Right atrium auricular region (tissue), 2 donors: Measurements from ENCODE around the gene ARL4A. TPM values are rescaled to one million over a fixed set of nuclear protein-coding genes. Genes with fewer than 3 reads are reported as not detected.
"Not testable (repeated sequence)": the region's sequence is repeated elsewhere in the genome, so short reads cannot be mapped to it uniquely, and the experiment has no call there.

Source experiments
- DNase-seq: peaks from one replicate; pipeline ENCODE4 v3.0.0-alpha.2; 2019; ENCODE audit warnings: low spot score
- H3K27ac ChIP-seq, 2 donors: fragments of 200-600 bp; sonication (generic); 1 replicate in 1 of 2; 2 replicates in 1 of 2; pipeline ENCODE4 v1.5.1; 2016 to 2019
- H3K27me3 ChIP-seq, 2 donors: fragments of 200-600 bp; sonication (generic); one replicate each; pipeline versions ENCODE4 v1.5.1 to v1.6.0; 2017 to 2019
- H3K36me3 ChIP-seq: fragments of 200-600 bp; sonication (generic); one replicate; pipeline ENCODE4 v1.5.1; 2016
- H3K4me1 ChIP-seq, 2 donors: fragments of 200-600 bp; sonication (generic); one replicate each; pipeline versions ENCODE4 v1.5.1 to v1.6.0; 2017 to 2019
- H3K4me3 ChIP-seq, 2 donors: fragments of 200-600 bp; sonication (generic); 1 replicate in 1 of 2; 2 replicates in 1 of 2; pipeline ENCODE4 v1.5.1; 2017 to 2019; ENCODE audit warnings: mild to moderate bottlenecking in 1 of 2, moderate library complexity in 1 of 2
- H3K9me3 ChIP-seq, 2 donors: fragments of 200-600 bp; sonication (generic); one replicate each; pipeline ENCODE4 v1.5.1; 2019
- CTCF ChIP-seq, 2 donors: fragments of 200-600 bp; sonication (generic); IDR thresholded peaks; one replicate each; pipeline ENCODE4 v1.5.1; 2019; ENCODE audit warnings: antibody characterized with exemption in 2 of 2
- total RNA-seq, 2 donors: library from RNA; depleted of rRNA; stranded (reverse); fragments of >200 nt; gene quantifications; one replicate each; pipeline ENCODE4 v1.1.0, GENCODE V29; 2016

Gene ARL4A
- total RNA-seq, 2 donors from 2014 or later: 13.3 to 25.0 TPM

DNA sequence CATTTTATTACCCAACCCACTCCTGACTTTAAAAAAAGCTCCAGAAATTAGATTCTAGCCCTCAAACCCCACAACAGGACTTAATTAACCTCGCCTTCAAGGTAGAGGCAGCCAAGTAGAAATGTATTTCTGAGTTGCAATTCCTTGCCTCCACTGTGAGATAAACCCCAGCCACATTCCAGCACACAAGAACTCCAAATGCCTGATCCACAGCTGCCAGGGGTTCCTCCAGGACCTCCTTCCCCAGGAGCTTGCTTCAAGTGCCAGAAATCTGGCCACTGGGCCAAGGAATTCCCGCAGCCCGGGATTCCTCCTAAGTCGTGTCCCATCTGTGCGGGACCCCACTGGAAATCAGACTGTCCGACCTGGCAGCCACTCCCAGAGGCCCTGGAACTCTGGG, 25.9 kb upstream of the ARL4A start:
- no peak for DNase-seq
- Histone ChIP-seq H3K27ac (no peak overlapping the region), H3K9me3 (no peaks in the 10 kb centered on the region), H3K27me3 (no peaks in the 10 kb centered on the region), H3K36me3 (no peaks in the 10 kb centered on the region), H3K4me1 (no peaks in the 10 kb centered on the region), H3K4me3 (no peak overlapping the region)
- no peak for TF ChIP-seq CTCF (IDR thresholded peaks at IDR 0.05)

GRCh38 chr7:12670000-12670729, 17.3 kb upstream of the ARL4A start:
- Histone ChIP-seq H3K9me3 (no peaks in the 10 kb centered on the region), H3K27ac (no peak overlapping the region), H3K4me3 (no peak overlapping the region), H3K4me1 (no peaks in the 10 kb centered on the region), H3K27me3 (no peaks in the 10 kb centered on the region), H3K36me3 (no peaks in the 10 kb centered on the region)
- DNase-seq: no peak
- TF ChIP-seq CTCF (IDR thresholded peaks at IDR 0.05): no peak

GRCh38 chr7:12670743-12671520, 16.5 kb upstream of the ARL4A start:
- H3K27ac ChIP-seq: no peak overlapping the region
- no peak for TF ChIP-seq CTCF (IDR thresholded peaks at IDR 0.05)
- H3K4me1 ChIP-seq: no peaks in the 10 kb centered on the region
- no peak overlapping the region for H3K4me3 ChIP-seq
- no peaks in the 10 kb centered on the region for H3K9me3 ChIP-seq
- H3K27me3 ChIP-seq: no peaks in the 10 kb centered on the region
- DNase-seq: no peak
- H3K36me3 ChIP-seq: no peaks in the 10 kb centered on the region

DNA sequence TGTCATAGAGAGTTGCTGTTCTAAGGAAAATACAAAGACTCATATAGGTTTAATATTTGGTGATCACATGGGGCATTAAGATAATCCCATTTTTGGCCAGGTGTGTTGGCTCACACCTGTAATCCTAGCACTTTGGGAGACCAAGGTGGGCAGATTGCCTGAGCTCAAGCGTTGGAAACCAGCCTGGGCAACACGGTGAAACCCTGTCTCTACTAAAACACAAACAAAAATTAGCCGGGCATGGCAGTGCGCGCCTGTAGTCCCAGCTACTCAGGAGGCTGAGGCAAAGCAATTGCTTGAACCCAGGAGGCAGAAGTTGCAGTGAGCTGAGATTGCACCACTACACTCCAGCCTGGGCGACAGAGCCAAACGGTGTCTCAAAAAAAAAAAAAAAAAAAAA, 14.0 kb upstream of the ARL4A start:
- not testable (repeated sequence) for H3K4me3 ChIP-seq, H3K36me3 ChIP-seq, H3K27ac ChIP-seq, H3K27me3 ChIP-seq, DNase-seq, H3K4me1 ChIP-seq, H3K9me3 ChIP-seq

- no peak overlapping the region for H3K4me3 ChIP-seq
- TF ChIP-seq CTCF (IDR thresholded peaks at IDR 0.05): no peak
- H3K27ac ChIP-seq: no peak overlapping the region
- H3K9me3 ChIP-seq: no peaks in the 10 kb centered on the region
- no peaks in the 10 kb centered on the region for H3K27me3 ChIP-seq
- H3K36me3 ChIP-seq: no peaks in the 10 kb centered on the region
- no peak for DNase-seq
- no peaks in the 10 kb centered on the region for H3K4me1 ChIP-seq
These were observed 13.4 kb upstream of the ARL4A start for GRCh38 chr7:12674053-12674452.

GRCh38 chr7:12674861-12675260, 12.6 kb upstream of the ARL4A start:
- Histone ChIP-seq H3K4me3 (no peak overlapping the region), H3K4me1 (no peaks in the 10 kb centered on the region), H3K27me3 (no peaks in the 10 kb centered on the region), H3K9me3 (no peaks in the 10 kb centered on the region), H3K36me3 (no peaks in the 10 kb centered on the region), H3K27ac (no peak overlapping the region)
- DNase-seq: no peak
- TF ChIP-seq CTCF (IDR thresholded peaks at IDR 0.05): peak in 1 of 2 donors; percentile 45
